ENCODE measurements around the gene PHF23. TPM values are rescaled to one million over a fixed set of nuclear protein-coding genes. Genes with fewer than 3 reads are reported as not detected.

The PHF23 gene
- total and polyA plus RNA-seq, 10 donors = 27.4 to 50.4 (median 37.7) TPM

DNA sequence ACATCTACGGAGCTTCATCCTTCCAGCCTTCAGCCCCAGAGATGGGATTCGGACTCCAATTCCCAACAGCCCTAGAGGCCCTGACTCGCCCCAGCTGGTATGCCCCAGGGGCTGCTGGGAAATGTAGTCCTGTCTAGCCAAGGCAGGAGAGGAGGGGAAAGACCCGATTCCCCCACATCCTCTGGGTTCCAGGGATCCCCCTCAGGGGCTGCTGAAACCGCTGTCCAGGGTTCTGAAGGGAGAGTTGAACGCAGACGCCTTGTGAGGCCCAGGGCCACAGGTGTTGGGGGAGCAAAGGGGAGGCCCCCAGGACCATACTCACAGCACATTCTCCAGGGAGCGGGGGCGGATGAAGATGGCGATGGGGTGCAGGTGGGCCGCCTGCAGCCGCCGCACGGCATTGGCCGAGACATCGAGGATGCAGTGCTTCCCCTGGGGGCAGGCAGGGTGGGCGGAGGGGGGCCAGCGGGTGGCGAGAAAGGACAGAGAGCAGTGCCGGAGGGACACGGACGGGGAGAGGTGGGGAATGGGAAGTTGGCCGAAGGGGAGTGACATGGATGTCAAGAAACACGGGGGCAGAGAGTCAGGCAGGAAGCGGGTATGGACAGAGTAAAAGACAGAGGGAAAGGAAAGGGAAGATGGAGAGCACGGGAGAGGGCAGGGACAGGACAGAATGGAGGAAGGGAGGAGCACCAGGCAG is 47.5 kb downstream of the PHF23 start:
- Histone ChIP-seq H3K4me1 (peaks cover 0 to 10% (median 0%) of the 10 kb centered on the region in 6 donors), H3K9me3 (no peaks in the 10 kb centered on the region), H3K27ac (no peak overlapping the region), H3K36me3 (peaks cover 0 to 68% (median 26%) of the 10 kb centered on the region in 6 donors), H3K27me3 (replicated peaks in 1 of 7) (no peaks in the 10 kb centered on the region), H3K4me3 (no peak overlapping the region)
- intact Hi-C loops (cut with DNase I; ENCODE audit: low total_unique reads) = no loop called here
- 71 to 86% (median 81%) methylated on average over 26 of the region's 26 CpGs for WGBS, 5 donors
- TF ChIP-seq POLR2AphosphoS5 (IDR thresholded peaks at IDR 0.05) (no peak), POLR2A (IDR thresholded peaks at IDR 0.05) (no peak)
- TF ChIP-seq, protein P1, sequence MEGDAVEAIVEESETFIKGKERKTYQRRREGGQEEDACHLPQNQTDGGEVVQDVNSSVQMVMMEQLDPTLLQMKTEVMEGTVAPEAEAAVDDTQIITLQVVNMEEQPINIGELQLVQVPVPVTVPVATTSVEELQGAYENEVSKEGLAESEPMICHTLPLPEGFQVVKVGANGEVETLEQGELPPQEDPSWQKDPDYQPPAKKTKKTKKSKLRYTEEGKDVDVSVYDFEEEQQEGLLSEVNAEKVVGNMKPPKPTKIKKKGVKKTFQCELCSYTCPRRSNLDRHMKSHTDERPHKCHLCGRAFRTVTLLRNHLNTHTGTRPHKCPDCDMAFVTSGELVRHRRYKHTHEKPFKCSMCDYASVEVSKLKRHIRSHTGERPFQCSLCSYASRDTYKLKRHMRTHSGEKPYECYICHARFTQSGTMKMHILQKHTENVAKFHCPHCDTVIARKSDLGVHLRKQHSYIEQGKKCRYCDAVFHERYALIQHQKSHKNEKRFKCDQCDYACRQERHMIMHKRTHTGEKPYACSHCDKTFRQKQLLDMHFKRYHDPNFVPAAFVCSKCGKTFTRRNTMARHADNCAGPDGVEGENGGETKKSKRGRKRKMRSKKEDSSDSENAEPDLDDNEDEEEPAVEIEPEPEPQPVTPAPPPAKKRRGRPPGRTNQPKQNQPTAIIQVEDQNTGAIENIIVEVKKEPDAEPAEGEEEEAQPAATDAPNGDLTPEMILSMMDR (IDR thresholded peaks at IDR 0.05 in 8 of 11, conservative IDR thresholded peaks at IDR 0.05 in 3 of 11) = no peak
- no peak for DNase-seq

DNA sequence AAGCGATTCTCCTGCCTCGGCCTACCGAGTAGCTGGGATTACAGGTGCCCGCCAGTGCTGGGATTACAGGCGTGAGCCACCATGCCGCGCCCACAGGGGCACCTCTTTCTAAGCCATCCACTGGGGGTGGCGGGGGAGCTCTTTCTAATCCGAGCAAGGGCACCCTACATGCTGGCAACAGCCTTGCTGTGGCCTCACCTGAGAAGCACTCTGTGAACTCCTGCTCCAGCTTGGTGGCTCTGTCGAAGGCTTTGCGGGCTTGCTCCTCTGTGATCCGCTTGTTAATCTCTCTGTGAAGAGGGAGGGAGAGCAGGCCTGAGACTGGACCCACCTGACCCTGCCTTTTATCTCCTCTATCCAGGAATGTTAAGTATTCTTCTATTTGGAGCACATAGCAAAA is 48.2 kb downstream of the PHF23 start:
- H3K27ac ChIP-seq = no peak overlapping the region
- TF ChIP-seq, protein P1 (IDR thresholded peaks at IDR 0.05 in 8 of 11, conservative IDR thresholded peaks at IDR 0.05 in 3 of 11) = no peak
- no peak for TF ChIP-seq POLR2A (IDR thresholded peaks at IDR 0.05)
- TF ChIP-seq POLR2AphosphoS5 (IDR thresholded peaks at IDR 0.05) = no peak
- no peak for DNase-seq
- intact Hi-C loops (cut with DNase I; ENCODE audit: low total_unique reads) = no loop called here
- H3K9me3 ChIP-seq = no peaks in the 10 kb centered on the region
- no peak overlapping the region for H3K4me3 ChIP-seq
- peaks cover 0 to 13% (median 2%) of the 10 kb centered on the region in 6 donors for H3K4me1 ChIP-seq
- peaks cover 0 to 62% (median 20%) of the 10 kb centered on the region in 6 donors for H3K36me3 ChIP-seq
- no peaks in the 10 kb centered on the region for H3K27me3 ChIP-seq (replicated peaks in 1 of 7)
- 92 to 99% (median 95%) methylated on average over 10 to 12 of the region's 12 CpGs for WGBS, 5 donors

DNA sequence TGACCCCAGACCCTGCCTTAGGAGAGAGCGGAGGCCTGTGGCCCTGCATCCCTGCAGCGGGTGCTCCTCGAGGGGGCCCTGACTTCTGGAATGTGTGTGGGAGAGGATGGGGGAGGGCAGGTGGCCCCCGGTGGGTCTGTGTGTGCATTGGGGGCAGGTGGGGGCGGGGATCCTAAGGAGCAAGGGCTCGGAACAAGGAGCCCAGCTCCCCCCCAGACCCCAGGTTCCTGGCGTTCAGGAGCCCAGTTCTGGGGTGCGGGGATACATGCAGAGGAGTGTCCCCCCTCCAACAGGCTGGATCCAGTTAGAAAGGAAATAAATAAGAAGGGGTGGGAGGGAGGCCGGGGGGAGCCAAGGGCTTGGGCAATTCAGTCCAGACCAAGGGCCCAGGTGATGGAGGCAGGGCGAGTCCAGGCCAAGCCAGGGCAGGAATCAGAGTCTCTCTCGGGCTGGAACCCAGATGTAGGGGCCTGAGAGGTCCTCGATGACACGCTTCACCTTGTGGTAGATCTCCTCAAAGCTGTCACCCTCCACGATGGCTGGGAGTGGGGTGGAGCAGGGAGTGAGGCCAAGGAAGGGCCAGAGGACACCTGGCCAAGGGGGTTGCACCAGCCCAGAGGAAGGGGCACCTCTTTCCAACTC is 48.9 kb downstream of the PHF23 start:
- H3K4me1 ChIP-seq = peaks cover 0 to 13% (median 2%) of the 10 kb centered on the region in 6 donors
- peaks cover 0 to 55% (median 14%) of the 10 kb centered on the region in 6 donors for H3K36me3 ChIP-seq
- no peak for DNase-seq
- H3K9me3 ChIP-seq = no peaks in the 10 kb centered on the region
- TF ChIP-seq POLR2A (IDR thresholded peaks at IDR 0.05) (no peak), POLR2AphosphoS5 (IDR thresholded peaks at IDR 0.05) (no peak)
- TF ChIP-seq, protein P1 (IDR thresholded peaks at IDR 0.05 in 8 of 11, conservative IDR thresholded peaks at IDR 0.05 in 3 of 11) = no peak
- H3K27me3 ChIP-seq (replicated peaks in 1 of 7) = no peaks in the 10 kb centered on the region
- H3K4me3 ChIP-seq = no peak overlapping the region
- 78 to 92% (median 89%) methylated on average over 10 to 14 of the region's 14 CpGs for WGBS, 5 donors
- intact Hi-C loops (cut with DNase I; ENCODE audit: low total_unique reads) = no loop called here
- H3K27ac ChIP-seq = no peak overlapping the region

DNA sequence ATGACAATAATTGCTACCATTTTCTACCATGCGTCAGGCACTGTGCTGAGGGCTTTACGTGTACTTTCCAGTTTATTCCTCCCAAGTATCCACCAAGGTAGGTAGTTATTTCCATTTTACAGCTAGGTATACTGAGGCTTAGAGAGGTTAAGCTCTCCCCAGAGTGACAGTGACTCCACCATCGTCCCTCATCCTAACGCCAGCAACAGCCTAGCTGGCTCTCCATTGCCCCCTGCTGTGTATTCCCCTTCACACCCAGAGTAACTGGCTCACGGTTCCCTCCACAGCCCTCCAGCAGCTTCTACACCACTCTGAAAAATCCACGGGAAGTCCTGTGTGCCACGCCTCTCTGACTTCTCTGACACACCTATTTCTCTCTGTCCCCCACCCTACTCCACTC is 53.0 kb downstream of the PHF23 start:
- no peaks in the 10 kb centered on the region for H3K9me3 ChIP-seq
- TF ChIP-seq, protein P1 (IDR thresholded peaks at IDR 0.05 in 8 of 11, conservative IDR thresholded peaks at IDR 0.05 in 3 of 11) = no peak
- TF ChIP-seq POLR2A (IDR thresholded peaks at IDR 0.05) = no peak
- no peak overlapping the region for H3K27ac ChIP-seq
- H3K4me1 ChIP-seq = peaks cover 0 to 5% (median 0%) of the 10 kb centered on the region in 6 donors
- intact Hi-C loops (cut with DNase I; ENCODE audit: low total_unique reads) = no loop called here
- no peaks in the 10 kb centered on the region for H3K27me3 ChIP-seq (replicated peaks in 1 of 7)
- peaks cover 0 to 13% (median 0%) of the 10 kb centered on the region in 6 donors for H3K36me3 ChIP-seq
- 52 to 74% (median 56%) methylated on average over 7 of the region's 7 CpGs for WGBS, 5 donors
- no peak overlapping the region for H3K4me3 ChIP-seq
- DNase-seq = no peak
